Dedifferentiated amniotic fluid mesenchymal stem cell (primary cell): ENCODE measurements around the gene SPX.

Source experiments
- DNase-seq: peaks from one replicate; pipeline ENCODE4 v3.0.0-alpha.2; 2016; ENCODE audit errors: extremely low spot score

SPX gene

GRCh38 chr12:21538061-21538653 lies 12.1 kb downstream of the SPX start:
- no peak for DNase-seq

- DNase-seq = no peak
These were observed 13.7 kb downstream of the SPX start for GRCh38 chr12:21539797-21540196.

GRCh38 chr12:21541773-21542172 lies 15.7 kb downstream of the SPX start:
- no peak for DNase-seq

GRCh38 chr12:21542403-21542802 lies 16.3 kb downstream of the SPX start:
- DNase-seq = no peak

GRCh38 chr12:21543151-21543550 lies 17.1 kb downstream of the SPX start:
- DNase-seq = no peak

GRCh38 chr12:21545557-21545956 lies 19.5 kb downstream of the SPX start:
- DNase-seq = no peak

GRCh38 chr12:21546716-21547115 lies 20.6 kb downstream of the SPX start:
- no peak for DNase-seq

GRCh38 chr12:21547437-21547836 lies 21.3 kb downstream of the SPX start:
- no peak for DNase-seq

GRCh38 chr12:21551841-21552465 lies 25.9 kb downstream of the SPX start:
- no peak for DNase-seq

GRCh38 chr12:21552635-21553328 lies 26.7 kb downstream of the SPX start:
- no peak for DNase-seq

GRCh38 chr12:21553329-21553675 lies 27.2 kb downstream of the SPX start:
- no peak for DNase-seq

GRCh38 chr12:21558100-21558679 lies 32.1 kb downstream of the SPX start:
- DNase-seq = no peak

GRCh38 chr12:21559855-21560569 lies 33.9 kb downstream of the SPX start:
- DNase-seq = no peak

- DNase-seq = no peak
These were observed 35.1 kb downstream of the SPX start for GRCh38 chr12:21561158-21561557.

- no peak for DNase-seq
These were observed 36.8 kb downstream of the SPX start for GRCh38 chr12:21562859-21563258.

GRCh38 chr12:21566223-21566906 lies 40.3 kb downstream of the SPX start:
- no peak for DNase-seq

- DNase-seq = no peak
These were observed 40.9 kb downstream of the SPX start for GRCh38 chr12:21566907-21567394.

- no peak for DNase-seq
These were observed 42.0 kb downstream of the SPX start for GRCh38 chr12:21568115-21568514.

- DNase-seq = no peak
These were observed 45.0 kb downstream of the SPX start for GRCh38 chr12:21571046-21571445.

GRCh38 chr12:21573733-21574358 lies 47.8 kb downstream of the SPX start:
- no peak for DNase-seq

- DNase-seq = no peak
These were observed 50.3 kb downstream of the SPX start for GRCh38 chr12:21576431-21576830.
